Measurements from ENCODE around the gene BRD3. TPM values are rescaled to one million over a fixed set of nuclear protein-coding genes. Genes with fewer than 3 reads are reported as not detected.
"Not testable (repeated sequence)": the region's sequence is repeated elsewhere in the genome, so short reads cannot be mapped to it uniquely, and the experiment has no call there.

Gene BRD3
- total RNA-seq, 1 donor from 2014 or later, result 90.0 TPM

GRCh38 chr9:133989625-133990365 is 78.0 kb downstream of the BRD3 start:
- no peaks in the 10 kb centered on the region for H3K27me3 Mint-ChIP-seq (ENCODE audit: low read depth)
- peaks cover 23% of the 10 kb centered on the region for H3K4me1 Mint-ChIP-seq
- H3K4me3 Mint-ChIP-seq, result peak overlapping the region; percentile 88
- TF ChIP-seq CTCF (IDR thresholded peaks at IDR 0.05; ENCODE audit: unreplicated experiment), result no peak
- no peak overlapping the region for H3K27ac Mint-ChIP-seq
- peaks cover 2% of the 10 kb centered on the region for H3K36me3 Mint-ChIP-seq
- H3K9me3 Mint-ChIP-seq, result no peaks in the 10 kb centered on the region
- DNase-seq (ENCODE audit: low spot score in 2 of 2, unreplicated experiment in 2 of 2), result no peak

- H3K27ac Mint-ChIP-seq, H3K36me3 Mint-ChIP-seq: not testable (repeated sequence)
- peaks cover 15% of the 10 kb centered on the region for H3K4me1 Mint-ChIP-seq
Observed at GRCh38 chr9:133988771-133989170, 79.1 kb downstream of the BRD3 start.

GRCh38 chr9:133987946-133988665 is 79.7 kb downstream of the BRD3 start:
- H3K36me3 Mint-ChIP-seq, result peaks cover 2% of the 10 kb centered on the region
- DNase-seq (ENCODE audit: low spot score in 2 of 2, unreplicated experiment in 2 of 2), result no peak
- H3K27ac Mint-ChIP-seq, result peak overlapping the region; percentile 30
- H3K4me1 Mint-ChIP-seq, result peaks cover 17% of the 10 kb centered on the region
- no peak for TF ChIP-seq CTCF (IDR thresholded peaks at IDR 0.05; ENCODE audit: unreplicated experiment)
- no peak overlapping the region for H3K4me3 Mint-ChIP-seq
- H3K27me3 Mint-ChIP-seq (ENCODE audit: low read depth), result no peaks in the 10 kb centered on the region
- H3K9me3 Mint-ChIP-seq, result no peaks in the 10 kb centered on the region

More at GRCh38 chr9:133988771-133989170, 79.1 kb downstream of the BRD3 start:
- not testable (repeated sequence) for H3K27me3 Mint-ChIP-seq (ENCODE audit: low read depth); DNase-seq (ENCODE audit: low spot score in 2 of 2, unreplicated experiment in 2 of 2); H3K4me3 Mint-ChIP-seq; H3K9me3 Mint-ChIP-seq

- Mint-ChIP-seq H3K9me3 (no peaks in the 10 kb centered on the region), H3K4me3 (no peak overlapping the region), H3K4me1 (peaks cover 22% of the 10 kb centered on the region), H3K27me3 (ENCODE audit: low read depth) (no peaks in the 10 kb centered on the region), H3K27ac (no peak overlapping the region), H3K36me3 (peaks cover 2% of the 10 kb centered on the region)
- TF ChIP-seq CTCF (IDR thresholded peaks at IDR 0.05; ENCODE audit: unreplicated experiment), result no peak
- DNase-seq (ENCODE audit: low spot score in 2 of 2, unreplicated experiment in 2 of 2), result no peak
Observed at GRCh38 chr9:133987446-133987788, 80.4 kb downstream of the BRD3 start.

- Mint-ChIP-seq H3K27ac (no peak overlapping the region), H3K36me3 (peaks cover 2% of the 10 kb centered on the region), H3K9me3 (no peaks in the 10 kb centered on the region), H3K4me1 (peaks cover 22% of the 10 kb centered on the region), H3K4me3 (no peak overlapping the region), H3K27me3 (ENCODE audit: low read depth) (no peaks in the 10 kb centered on the region)
- no peak for DNase-seq (ENCODE audit: low spot score in 2 of 2, unreplicated experiment in 2 of 2)
- TF ChIP-seq CTCF (IDR thresholded peaks at IDR 0.05; ENCODE audit: unreplicated experiment), result no peak
Observed at GRCh38 chr9:133986774-133987445, 80.9 kb downstream of the BRD3 start.

GRCh38 chr9:133986061-133986460 is 81.8 kb downstream of the BRD3 start:
- no peaks in the 10 kb centered on the region for H3K27me3 Mint-ChIP-seq (ENCODE audit: low read depth)
- TF ChIP-seq CTCF (IDR thresholded peaks at IDR 0.05; ENCODE audit: unreplicated experiment), result no peak
- H3K36me3 Mint-ChIP-seq, result peaks cover 2% of the 10 kb centered on the region
- H3K4me3 Mint-ChIP-seq, result no peak overlapping the region
- H3K9me3 Mint-ChIP-seq, result no peaks in the 10 kb centered on the region
- peaks cover 23% of the 10 kb centered on the region for H3K4me1 Mint-ChIP-seq
- peak overlapping the region; percentile 1 for H3K27ac Mint-ChIP-seq
- DNase-seq (ENCODE audit: low spot score in 2 of 2, unreplicated experiment in 2 of 2), result no peak
